K562 treated with DMSO at 1 percent for 4 hours (cell line): ENCODE data around the gene TBCC. TPM values are rescaled to one million over a fixed set of nuclear protein-coding genes. Genes with fewer than 3 reads are reported as not detected.

ENCODE experiments used
- total RNA-seq: library from RNA; unstranded; fragments of 300-600 nt; gene quantifications from 2 replicates; pipeline ENCODE4 v1.2.3, GENCODE V29; 2022; ENCODE audit not compliant: insufficient read depth

TBCC gene
- 38.7 and 44.5 TPM in 2 replicates for total RNA-seq

GRCh38 chr6:42745640-42746462, at the start of gene TBCC:
Gene TBCC (minus strand): TSS chr6:42746103. CDS start chr6:42746073, 30 bp downstream.

GRCh38 chr6:42781796-42782688, 36.1 kb upstream of the TBCC start, which contains the start of gene BICRAL:
Gene BICRAL (plus strand): TSS chr6:42782052. CDS start chr6:42822023, 39,971 bp downstream.

GRCh38 chr6:42722497-42722896, 23.4 kb downstream of the TBCC start, which contains the start of gene PRPH2:
Gene PRPH2 (minus strand): TSS chr6:42722597. CDS start chr6:42722334, 263 bp downstream.

Other genes starting within 250 kb of the TBCC start
- 11.9 and 16.3 TPM in 2 replicates for gene UBR2, start 182.1 kb downstream of the TBCC start, total RNA-seq
- gene PRPH2, start 23.5 kb downstream of the TBCC start, total RNA-seq: not detected in 2 replicates
- gene BICRAL, start 35.9 kb upstream of the TBCC start, total RNA-seq: 4.9 and 5.2 TPM in 2 replicates
- gene RPL7L1, start 133.5 kb upstream of the TBCC start, total RNA-seq: 98.4 and 99.4 TPM in 2 replicates
- gene PTCRA, start 169.9 kb upstream of the TBCC start, total RNA-seq: not detected in 2 replicates
- gene CNPY3, start 183.4 kb upstream of the TBCC start, total RNA-seq: 27.6 and 29.4 TPM in 2 replicates
- 0.99 TPM in 1 of 2 replicates, not detected in the other for gene GNMT, start 214.7 kb upstream of the TBCC start, total RNA-seq
- 52.3 and 52.7 TPM in 2 replicates for gene PEX6, start 233.1 kb upstream of the TBCC start, total RNA-seq
- 47.6 and 53.3 TPM in 2 replicates for gene PPP2R5D, start 238.5 kb upstream of the TBCC start, total RNA-seq